Jurkat, Clone E6-1 (cell line): ENCODE results near the gene RHOBTB3.
"Not testable (repeated sequence)": the region's sequence is repeated elsewhere in the genome, so short reads cannot be mapped to it uniquely, and the experiment has no call there.

Source experiments
- DNase-seq: peaks from one replicate; pipeline ENCODE4 v3.0.0-alpha.2; 2011; ENCODE audit warnings: low read depth, low spot score
- H3K4me3 ChIP-seq: 2 replicates; pipeline ENCODE4 v1.5.1; 2011; ENCODE audit warnings: mild to moderate bottlenecking, low read length, control low read depth, moderate library complexity

RHOBTB3 gene

GRCh38 chr5:95809414-95809960, 78.4 kb downstream of the RHOBTB3 start:
- no peak for DNase-seq
- no peak overlapping the region for H3K4me3 ChIP-seq

GRCh38 chr5:95810305-95811125, 79.4 kb downstream of the RHOBTB3 start:
- no peak overlapping the region for H3K4me3 ChIP-seq
- DNase-seq, result no peak

- DNase-seq, H3K4me3 ChIP-seq: not testable (repeated sequence)
These were observed 79.9 kb downstream of the RHOBTB3 start for GRCh38 chr5:95811126-95811423.

- H3K4me3 ChIP-seq, DNase-seq: not testable (repeated sequence)
These were observed 80.4 kb downstream of the RHOBTB3 start for GRCh38 chr5:95811461-95812073.

GRCh38 chr5:95812074-95812471, 80.9 kb downstream of the RHOBTB3 start:
- no peak overlapping the region for H3K4me3 ChIP-seq
- no peak for DNase-seq

DNA sequence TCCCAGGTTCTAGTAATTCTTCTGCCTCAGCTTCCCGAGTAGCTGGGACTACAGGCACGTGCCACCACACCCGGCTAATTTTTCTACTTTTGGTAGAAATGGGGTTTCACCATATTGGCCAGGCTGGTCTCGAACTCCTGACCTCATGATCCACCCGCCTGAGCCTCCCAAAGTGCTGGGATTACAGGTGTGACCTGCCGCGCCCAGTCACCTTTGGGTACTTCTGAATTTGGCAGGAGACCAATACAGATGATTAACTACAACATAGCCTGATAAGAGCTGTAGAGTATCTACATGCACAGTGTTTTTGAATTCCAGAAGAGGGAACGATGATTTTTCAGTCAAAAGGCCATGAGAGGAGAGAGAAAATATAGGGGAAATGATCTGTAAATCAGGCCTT, 81.9 kb downstream of the RHOBTB3 start:
- not testable (repeated sequence) for DNase-seq

DNA sequence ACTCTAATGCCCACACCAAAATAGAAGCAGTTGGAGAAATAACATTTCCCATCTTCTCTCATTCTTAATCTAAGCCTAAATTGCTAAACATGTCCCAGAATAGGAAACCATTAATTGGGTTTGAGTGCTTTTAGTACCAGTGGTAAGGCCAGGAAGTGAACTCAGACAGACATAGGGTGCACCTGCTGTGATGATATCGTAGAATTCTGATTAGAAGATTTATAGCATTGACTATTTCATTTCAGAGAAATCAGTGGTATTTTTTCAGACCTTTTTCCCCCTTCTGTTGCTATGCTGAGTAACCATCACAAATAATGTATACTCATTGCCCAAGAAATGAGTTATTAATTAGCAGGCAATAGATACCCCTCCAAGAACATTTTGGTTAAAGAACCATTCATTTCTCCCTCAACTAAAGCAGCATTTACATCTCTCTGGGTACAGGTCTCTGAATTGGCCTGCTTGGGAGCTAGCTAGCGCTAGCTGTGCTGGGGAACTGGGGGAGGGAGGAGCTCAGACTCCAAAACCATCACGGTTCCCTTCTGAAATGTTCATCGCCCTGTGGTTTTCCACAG, 84.1 kb downstream of the RHOBTB3 start:
- DNase-seq, result no peak
- H3K4me3 ChIP-seq, result no peak overlapping the region

More for the DNA sequence above, 81.9 kb downstream of the RHOBTB3 start:
- not testable (repeated sequence) for H3K4me3 ChIP-seq

GRCh38 chr5:95816341-95816740, 85.2 kb downstream of the RHOBTB3 start:
- no peak overlapping the region for H3K4me3 ChIP-seq
- no peak for DNase-seq

DNA sequence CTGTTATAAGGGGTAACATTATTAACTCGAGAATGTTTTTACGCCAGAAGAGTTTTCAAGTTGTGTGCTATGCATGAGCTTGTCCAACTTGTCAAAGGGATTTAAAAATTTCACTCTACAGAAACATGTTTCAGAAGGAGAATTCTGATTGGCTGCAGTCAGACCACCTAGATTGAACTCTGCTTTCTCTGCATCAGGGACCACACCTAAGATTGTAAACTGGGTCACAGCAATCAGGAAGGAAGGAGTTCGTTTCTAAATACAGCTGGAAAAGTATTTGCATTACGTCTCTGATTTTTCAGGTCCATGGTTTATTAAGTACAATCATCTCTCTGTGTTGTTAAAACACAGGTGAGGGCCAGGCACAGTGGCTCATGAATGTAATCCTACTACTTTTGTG, 85.6 kb downstream of the RHOBTB3 start:
- H3K4me3 ChIP-seq, result no peak overlapping the region
- no peak for DNase-seq

- DNase-seq, result no peak
- no peak overlapping the region for H3K4me3 ChIP-seq
These were observed 86.3 kb downstream of the RHOBTB3 start for GRCh38 chr5:95817430-95817829.

DNA sequence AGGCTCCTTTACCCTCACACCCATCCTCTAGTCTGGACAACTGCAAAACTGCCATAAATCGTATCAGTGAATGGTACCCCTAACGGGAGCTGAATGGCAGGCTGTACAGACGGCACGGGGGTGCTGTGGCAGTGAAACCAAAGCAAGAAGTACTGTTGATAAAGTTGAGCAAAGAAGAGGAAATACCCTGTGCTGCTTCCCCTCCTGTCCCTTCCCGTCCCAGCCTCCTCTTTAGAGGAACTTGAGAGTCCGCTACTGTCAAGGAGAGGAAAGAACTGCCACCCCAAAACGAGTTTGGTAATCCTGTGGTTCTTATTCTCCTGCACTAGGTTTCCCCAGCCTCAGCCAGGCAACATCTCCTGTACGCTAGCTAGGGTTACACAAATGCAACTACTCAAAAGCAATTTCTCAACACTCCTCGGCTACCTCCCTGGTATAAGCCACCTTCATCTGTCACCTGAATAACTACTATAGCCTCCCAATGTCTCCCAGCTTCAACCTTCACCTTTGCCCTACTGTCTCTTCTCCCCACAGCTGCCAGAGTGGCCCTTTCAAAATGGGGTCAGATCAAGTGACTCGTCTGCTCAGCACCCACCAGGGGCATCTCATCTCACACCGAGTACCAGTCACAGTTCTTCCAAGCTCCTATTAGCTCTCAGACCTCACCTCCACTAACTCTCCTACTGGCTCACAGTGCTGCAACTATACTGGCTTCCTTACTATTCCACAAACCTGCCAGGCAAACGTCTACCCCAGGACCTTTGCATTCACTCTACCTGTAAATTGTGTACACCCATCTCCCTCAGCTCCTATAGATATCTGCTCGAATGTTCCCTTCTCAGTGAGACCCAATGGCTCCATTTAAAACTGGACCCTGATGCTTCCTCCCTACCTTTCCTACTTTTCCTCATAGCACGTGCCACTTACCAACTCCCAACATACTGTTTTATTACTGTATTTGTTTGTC, 87.3 kb downstream of the RHOBTB3 start:
- DNase-seq, result no peak
- no peak overlapping the region for H3K4me3 ChIP-seq

DNA sequence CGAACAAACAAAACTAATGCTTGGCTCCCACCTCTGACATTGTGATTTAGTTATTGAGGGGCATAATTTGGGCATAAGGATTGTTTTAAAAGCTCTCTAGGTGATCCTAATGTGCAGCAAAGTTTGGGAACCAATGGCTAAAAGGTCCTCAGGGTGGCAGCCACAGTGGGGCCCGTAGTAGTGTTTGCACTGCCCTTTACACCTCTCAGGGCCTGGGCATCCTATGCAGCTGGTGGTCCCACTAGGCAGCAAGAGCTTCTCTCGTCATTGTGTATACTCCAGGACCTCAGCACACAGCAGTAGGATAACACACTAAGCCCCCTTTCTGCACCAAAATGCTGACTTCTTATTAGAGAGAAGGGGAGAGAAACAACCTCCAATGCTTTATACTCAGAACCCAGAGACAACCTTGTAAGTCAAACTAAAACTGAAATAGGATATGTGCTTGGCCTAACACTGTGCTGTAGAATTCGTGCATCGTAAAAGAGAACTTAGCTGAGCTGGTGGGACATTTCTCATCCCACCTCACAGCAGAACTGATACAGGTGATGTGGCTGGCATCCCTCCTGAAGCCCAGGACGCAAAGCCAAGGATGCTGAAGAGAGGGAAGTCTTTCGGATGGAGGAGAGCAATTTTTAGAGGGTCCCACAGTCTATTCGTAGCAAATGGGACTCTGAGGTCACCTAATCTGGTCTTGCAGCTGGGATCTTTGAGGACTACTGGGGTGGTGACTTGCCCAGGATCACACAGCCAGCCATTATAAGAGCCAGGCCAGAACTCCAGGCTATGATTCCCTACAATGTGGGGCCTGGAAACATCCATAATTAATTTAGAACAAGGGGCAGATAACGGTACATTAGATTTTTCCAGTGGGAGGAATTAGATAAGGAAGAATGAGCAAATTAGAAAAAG, 90.2 kb downstream of the RHOBTB3 start:
- peak overlapping the region; percentile 67 for H3K4me3 ChIP-seq
- DNase-seq, result no peak

DNA sequence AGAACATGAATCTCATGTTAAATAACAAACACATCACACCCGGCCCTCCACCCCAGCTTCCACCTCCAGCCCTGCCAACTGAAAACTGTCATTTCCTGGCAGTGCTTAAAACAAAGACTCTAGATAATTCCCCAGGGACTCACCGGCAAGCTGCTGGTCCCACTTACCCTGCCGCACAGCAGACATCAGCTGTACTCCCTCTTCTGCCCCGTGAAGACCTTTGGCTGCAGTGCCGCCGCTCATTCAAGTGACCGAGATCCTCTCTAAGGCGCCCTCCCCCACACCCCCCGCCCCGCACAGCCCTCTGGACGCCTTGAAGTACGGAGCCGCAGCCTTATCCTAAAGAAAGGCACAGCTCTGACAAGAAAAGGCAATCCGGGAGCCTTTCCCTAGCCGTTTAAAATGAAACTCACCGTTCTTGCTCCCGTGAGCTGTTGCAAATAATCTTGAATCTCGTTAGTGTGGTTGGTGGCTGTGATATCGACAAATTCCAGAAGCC, 91.0 kb downstream of the RHOBTB3 start:
- DNase-seq, result no peak
- H3K4me3 ChIP-seq, result peak overlapping the region; percentile 67

GRCh38 chr5:95822542-95823181, 91.5 kb downstream of the RHOBTB3 start, which contains the start of gene GLRX:
Gene GLRX (minus strand): TSS chr5:95822726. CDS start chr5:95822662, 64 bp downstream.
- peak; percentile 83 for DNase-seq
- H3K4me3 ChIP-seq, result peak within 1 kb of the TSS; percentile 67

DNA sequence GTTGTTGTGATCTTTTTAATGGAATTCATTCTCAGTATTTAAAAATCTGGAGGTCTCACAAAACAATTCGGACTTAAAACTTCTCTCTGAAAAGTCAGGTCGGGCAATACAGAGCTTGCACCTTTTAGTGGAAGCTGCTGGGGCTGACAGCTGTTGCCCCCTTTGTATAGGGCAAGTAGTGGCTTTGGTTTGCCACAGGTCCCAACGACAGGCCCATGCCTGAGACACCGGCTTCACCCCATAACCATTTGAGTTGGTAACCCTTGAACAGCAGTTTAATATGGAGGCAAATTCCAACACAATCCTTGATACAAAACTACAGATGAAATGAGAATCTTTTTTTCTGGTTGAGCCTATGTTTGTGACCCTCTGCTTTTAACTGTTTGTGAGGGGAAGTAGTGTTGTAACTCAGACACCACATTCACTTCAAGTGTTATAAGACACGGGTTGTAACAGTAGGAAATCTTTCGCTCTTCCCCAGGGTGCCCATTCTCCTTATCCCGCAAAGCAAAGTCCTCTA, 92.1 kb downstream of the RHOBTB3 start:
- DNase-seq, result peak; percentile 64
- peak overlapping the region; percentile 67 for H3K4me3 ChIP-seq

GRCh38 chr5:95823738-95824609, 92.8 kb downstream of the RHOBTB3 start:
- peak overlapping the region; percentile 67 for H3K4me3 ChIP-seq
- peak; percentile 96 for DNase-seq
